Calu3 (cell line): ENCODE data around the gene PSMG4. TPM values are rescaled to one million over a fixed set of nuclear protein-coding genes. Genes with fewer than 3 reads are reported as not detected.

Experiments used
- BruUV-seq: library from RNA; stranded (reverse); fragments of 400-500 nt; replicated peaks from 2 replicates; lab custom pipeline; 2021; lab: Mats Ljungman, UMichigan
- CTCF ChIA-PET: fragments of 300-600 bp; sonication (Branson Sonifier 250); formaldehyde crosslinking; loops from one replicate; lab custom pipeline; 2022; ENCODE audit warnings: antibody characterized with exemption; lab: Charles Lee
- DNase-seq: peaks from one replicate; pipeline ENCODE4 v3.0.0; 2022
- H3K27ac Mint-ChIP-seq: one replicate; pipeline ENCODE4 v1.8.0; 2022; ENCODE audit warnings: mixed read lengths; ENCODE audit not compliant: unreplicated experiment
- H3K27me3 Mint-ChIP-seq: one replicate; pipeline ENCODE4 v1.8.0; 2022; ENCODE audit warnings: mixed read lengths; ENCODE audit not compliant: unreplicated experiment
- H3K36me3 Mint-ChIP-seq: one replicate; pipeline ENCODE4 v1.8.0; 2022; ENCODE audit warnings: mild to moderate bottlenecking, moderate library complexity, mixed read lengths; ENCODE audit not compliant: insufficient read depth, unreplicated experiment
- H3K4me1 Mint-ChIP-seq: one replicate; pipeline ENCODE4 v1.8.0; 2022; ENCODE audit warnings: mild to moderate bottlenecking, low read depth, mixed read lengths; ENCODE audit not compliant: unreplicated experiment
- H3K4me3 Mint-ChIP-seq: one replicate; pipeline ENCODE4 v1.8.0; 2022; ENCODE audit warnings: mild to moderate bottlenecking, low read depth, moderate library complexity, mixed read lengths; ENCODE audit not compliant: unreplicated experiment
- H3K9me3 Mint-ChIP-seq: one replicate; pipeline ENCODE4 v1.8.0; 2022; ENCODE audit warnings: low read depth, mixed read lengths; ENCODE audit not compliant: unreplicated experiment
- CTCF ChIP-seq: fragments of 200-600 bp; IDR thresholded peaks from one replicate; pipeline ENCODE4 v1.8.0; 2022; ENCODE audit warnings: antibody characterized with exemption; ENCODE audit not compliant: unreplicated experiment
- intact Hi-C: fragments of 100-400 bp; cut with micrococcal nuclease; formaldehyde crosslinking; loops from one replicate; pipeline ENCODE4 v1.10.0; 2022; ENCODE audit not compliant: unreplicated experiment
- total RNA-seq: library from RNA; stranded (reverse); gene quantifications from 2 replicates; pipeline ENCODE4 v1.2.3, GENCODE V29; 2022

PSMG4 gene
- total RNA-seq, 1 experiment from 2014 or later: 17.6 TPM

- intact Hi-C loops: no loop called here
- no peaks in the 10 kb centered on the region for H3K9me3 Mint-ChIP-seq
- DNase-seq: no peak
- no TSS peak for BruUV-seq
- H3K4me1 Mint-ChIP-seq: no peaks in the 10 kb centered on the region
- H3K27ac Mint-ChIP-seq: no peak overlapping the region
- H3K27me3 Mint-ChIP-seq: peaks cover 52% of the 10 kb centered on the region
- no peak for TF ChIP-seq CTCF
- H3K4me3 Mint-ChIP-seq: no peak overlapping the region
- CTCF ChIA-PET: no interaction called here
- H3K36me3 Mint-ChIP-seq: no peaks in the 10 kb centered on the region
Observed at GRCh38 chr6:3307436-3307835, 48.7 kb downstream of the PSMG4 start.

- Mint-ChIP-seq H3K27me3 (peaks cover 51% of the 10 kb centered on the region), H3K36me3 (no peaks in the 10 kb centered on the region), H3K9me3 (no peaks in the 10 kb centered on the region), H3K27ac (no peak overlapping the region), H3K4me3 (no peak overlapping the region), H3K4me1 (no peaks in the 10 kb centered on the region)
- TF ChIP-seq CTCF: no peak
- intact Hi-C loops: no loop called here
- DNase-seq: no peak
- CTCF ChIA-PET: no interaction called here
- BruUV-seq: no TSS peak
Observed at GRCh38 chr6:3308106-3308505, 49.4 kb downstream of the PSMG4 start.

- intact Hi-C loops: no loop called here
- no peak overlapping the region for H3K4me3 Mint-ChIP-seq
- no peak for TF ChIP-seq CTCF
- no peaks in the 10 kb centered on the region for H3K4me1 Mint-ChIP-seq
- H3K9me3 Mint-ChIP-seq: no peaks in the 10 kb centered on the region
- CTCF ChIA-PET: interaction anchor here (0.6 kb wide), 1 partner anchor 348 kb away, joined by 4 read pairs; no protein-coding TSS in a partner anchor
- peaks cover 43% of the 10 kb centered on the region for H3K27me3 Mint-ChIP-seq
- H3K36me3 Mint-ChIP-seq: no peaks in the 10 kb centered on the region
- no peak overlapping the region for H3K27ac Mint-ChIP-seq
- BruUV-seq: no TSS peak
- no peak for DNase-seq
Observed at GRCh38 chr6:3309391-3310050, 50.8 kb downstream of the PSMG4 start.

DNA sequence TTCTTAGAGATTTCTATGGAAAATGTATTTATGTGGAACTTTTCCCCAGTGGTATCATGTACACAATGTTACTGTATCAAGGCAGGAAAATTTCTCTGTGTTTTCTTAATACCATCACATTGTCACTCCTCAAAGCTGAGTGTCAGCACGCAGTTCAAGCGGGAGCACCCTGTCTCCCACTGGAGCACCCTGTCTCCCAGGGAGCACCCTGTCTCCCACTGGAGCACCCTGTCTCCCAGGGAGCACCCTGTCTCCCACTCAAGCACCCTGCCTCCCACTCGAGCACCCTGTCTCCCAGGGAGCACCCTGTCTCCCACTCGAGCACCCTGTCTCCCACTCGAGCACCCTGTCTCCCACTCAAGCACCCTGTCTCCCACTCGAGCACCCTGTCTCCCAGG, 51.3 kb downstream of the PSMG4 start:
- Mint-ChIP-seq H3K4me1 (no peaks in the 10 kb centered on the region), H3K4me3 (no peak overlapping the region), H3K36me3 (no peaks in the 10 kb centered on the region), H3K27me3 (peaks cover 38% of the 10 kb centered on the region), H3K27ac (no peak overlapping the region), H3K9me3 (no peaks in the 10 kb centered on the region)
- CTCF ChIA-PET: interaction anchor here (0.6 kb wide), 1 partner anchor 348 kb away, joined by 4 read pairs; no protein-coding TSS in a partner anchor
- intact Hi-C loops: no loop called here
- no TSS peak for BruUV-seq
- no peak for DNase-seq
- TF ChIP-seq CTCF: no peak
